WTC11 (cell line): ENCODE measurements around the gene EHD4. TPM values are rescaled to one million over a fixed set of nuclear protein-coding genes. Genes with fewer than 3 reads are reported as not detected.

ENCODE experiments used
- AFF4 ChIP-seq: sonication (generic); formaldehyde crosslinking; IDR thresholded peaks from 2 replicates; pipeline ENCODE4 v1.8.1; 2023; ENCODE audit warnings: mild to moderate bottlenecking, missing genetic modification reagents, borderline replicate concordance
- AR ChIP-seq: fragments of 250-450 bp; sonication (Bioruptor Pico); IDR thresholded peaks from 2 replicates; pipeline ENCODE4 v1.9.0; 2021; ENCODE audit warnings: mild to moderate bottlenecking
- ARID4B ChIP-seq: sonication (generic); formaldehyde crosslinking; IDR thresholded peaks from 2 replicates; pipeline ENCODE4 v1.8.0; 2023; ENCODE audit warnings: missing genetic modification reagents, mild to moderate bottlenecking, borderline replicate concordance
- CREM ChIP-seq: sonication (generic); formaldehyde crosslinking; IDR thresholded peaks from 2 replicates; pipeline ENCODE4 v1.8.1; 2022; ENCODE audit warnings: mild to moderate bottlenecking, missing genetic modification reagents, moderate library complexity
- E2F5 ChIP-seq: sonication (generic); formaldehyde crosslinking; IDR thresholded peaks from 2 replicates; pipeline ENCODE4 v1.8.1; 2022; ENCODE audit warnings: mild to moderate bottlenecking, moderate library complexity, missing genetic modification reagents
- FOXJ3 ChIP-seq: sonication (generic); formaldehyde crosslinking; IDR thresholded peaks from 2 replicates; pipeline ENCODE4 v1.9.0; 2021; ENCODE audit warnings: missing genetic modification reagents, mild to moderate bottlenecking, borderline replicate concordance
- FOXP1 ChIP-seq: sonication (generic); formaldehyde crosslinking; IDR thresholded peaks from 2 replicates; pipeline ENCODE4 v1.8.0; 2022; ENCODE audit warnings: missing genetic modification reagents, mild to moderate bottlenecking, moderate library complexity, borderline replicate concordance
- GTF2I ChIP-seq: fragments of 250-450 bp; sonication (Bioruptor Pico); conservative IDR thresholded peaks from 2 replicates; pipeline ENCODE4 v1.4.0; 2021; ENCODE audit warnings: mild to moderate bottlenecking
- IRF1 ChIP-seq: sonication (generic); formaldehyde crosslinking; IDR thresholded peaks from 2 replicates; pipeline ENCODE4 v1.8.0; 2023; ENCODE audit warnings: missing genetic modification reagents
- IRF2 ChIP-seq: sonication (generic); formaldehyde crosslinking; IDR thresholded peaks from 2 replicates; pipeline ENCODE4 v1.8.0; 2022; ENCODE audit warnings: low read depth, missing genetic modification reagents, borderline replicate concordance
- MAX ChIP-seq: sonication (generic); formaldehyde crosslinking; IDR thresholded peaks from 2 replicates; pipeline ENCODE4 v1.8.0; 2022; ENCODE audit warnings: mild to moderate bottlenecking, missing genetic modification reagents
- MYBL2 ChIP-seq: sonication (generic); formaldehyde crosslinking; IDR thresholded peaks from 2 replicates; pipeline ENCODE4 v1.8.1; 2023; ENCODE audit warnings: mild to moderate bottlenecking, moderate library complexity, missing genetic modification reagents
- SOX15 ChIP-seq: fragments of 250-450 bp; sonication (Bioruptor Pico); IDR thresholded peaks from 2 replicates; pipeline ENCODE4 v1.9.0; 2021; ENCODE audit warnings: mild to moderate bottlenecking
- TEAD4 ChIP-seq: sonication (generic); formaldehyde crosslinking; IDR thresholded peaks from 2 replicates; pipeline ENCODE4 v1.8.0; 2022; ENCODE audit warnings: mild to moderate bottlenecking, missing genetic modification reagents
- TP53 ChIP-seq: sonication (generic); formaldehyde crosslinking; IDR thresholded peaks from 2 replicates; pipeline ENCODE4 v1.8.1; 2023; ENCODE audit warnings: mild to moderate bottlenecking, missing genetic modification reagents
- USF2 ChIP-seq: sonication (generic); formaldehyde crosslinking; IDR thresholded peaks from 2 replicates; pipeline ENCODE4 v1.8.1; 2023; ENCODE audit warnings: mild to moderate bottlenecking, missing genetic modification reagents, moderate library complexity
- ZBTB21 ChIP-seq: sonication (generic); formaldehyde crosslinking; IDR thresholded peaks from 2 replicates; pipeline ENCODE4 v1.8.1; 2023; ENCODE audit warnings: mild to moderate bottlenecking, missing genetic modification reagents, borderline replicate concordance
- ZNF121 ChIP-seq: sonication (generic); formaldehyde crosslinking; IDR thresholded peaks from 2 replicates; pipeline ENCODE4 v1.8.0; 2023; ENCODE audit warnings: missing genetic modification reagents
- ZNF232 ChIP-seq: sonication (generic); formaldehyde crosslinking; IDR thresholded peaks from 2 replicates; pipeline ENCODE4 v1.8.0; 2022; ENCODE audit warnings: mild to moderate bottlenecking, missing genetic modification reagents
- ZNF416 ChIP-seq: fragments of 250-450 bp; sonication (Bioruptor Pico); IDR thresholded peaks from 2 replicates; pipeline ENCODE4 v1.9.0; 2021; ENCODE audit warnings: mild to moderate bottlenecking, inconsistent platforms
- total RNA-seq: library from RNA; stranded (reverse); gene quantifications from 3 replicates; pipeline ENCODE4 v1.2.3, GENCODE V29; 2021

EHD4 gene
- total RNA-seq, 1 experiment from 2014 or later: 23.9 TPM

- TF ChIP-seq ARID4B (CRISPR knock-in tag) (peak; percentile 72; the same call in 1 of the 2 replicates), GTF2I (no peak), MYBL2 (peak; percentile 81; the same call in 1 of the 2 replicates), FOXJ3 (CRISPR knock-in tag) (no peak), ZNF232 (CRISPR knock-in tag) (no peak), IRF2 (CRISPR knock-in tag) (no peak), E2F5 (CRISPR knock-in tag) (no peak), FOXP1 (peak; percentile 52; the same call in 1 of the 2 replicates), CREM (CRISPR knock-in tag) (no peak; the same call in 1 of the 2 replicates), TEAD4 (CRISPR knock-in tag) (no peak), USF2 (CRISPR knock-in tag) (no peak; the same call in 1 of the 2 replicates), AR (CRISPR knock-in tag) (no peak), SOX15 (CRISPR knock-in tag) (no peak), ZBTB21 (no peak), IRF1 (CRISPR knock-in tag) (no peak), MAX (CRISPR knock-in tag) (peak; percentile 68), ZNF416 (0 out of 2 replicates have a peak, but pooled peaks have one; percentile 9), AFF4 (CRISPR knock-in tag) (no peak), TP53 (peak; percentile 75; the same call in 1 of the 2 replicates), ZNF121 (no peak)
Measured at GRCh38 chr15:41972253-41973242, at the start of gene EHD4 (continued).
